ENCODE measurements around the gene TNFAIP8L1.
"Not testable (repeated sequence)": the region's sequence is repeated elsewhere in the genome, so short reads cannot be mapped to it uniquely, and the experiment has no call there.

TNFAIP8L1 gene

DNA sequence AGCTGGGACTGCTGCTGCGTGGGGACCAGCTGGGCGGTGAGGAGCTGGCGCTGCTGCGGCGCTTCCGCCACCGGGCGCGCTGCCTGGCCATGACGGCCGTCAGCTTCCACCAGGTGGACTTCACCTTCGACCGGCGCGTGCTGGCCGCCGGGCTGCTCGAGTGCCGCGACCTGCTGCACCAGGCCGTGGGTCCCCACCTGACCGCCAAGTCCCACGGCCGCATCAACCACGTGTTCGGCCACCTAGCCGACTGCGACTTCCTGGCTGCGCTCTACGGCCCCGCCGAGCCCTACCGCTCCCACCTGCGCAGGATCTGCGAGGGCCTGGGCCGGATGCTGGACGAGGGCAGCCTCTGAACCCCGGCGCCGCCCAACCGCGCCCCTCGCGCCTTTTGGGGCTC, 12.8 kb downstream of the TNFAIP8L1 start:
- no peak for DNase-seq

DNA sequence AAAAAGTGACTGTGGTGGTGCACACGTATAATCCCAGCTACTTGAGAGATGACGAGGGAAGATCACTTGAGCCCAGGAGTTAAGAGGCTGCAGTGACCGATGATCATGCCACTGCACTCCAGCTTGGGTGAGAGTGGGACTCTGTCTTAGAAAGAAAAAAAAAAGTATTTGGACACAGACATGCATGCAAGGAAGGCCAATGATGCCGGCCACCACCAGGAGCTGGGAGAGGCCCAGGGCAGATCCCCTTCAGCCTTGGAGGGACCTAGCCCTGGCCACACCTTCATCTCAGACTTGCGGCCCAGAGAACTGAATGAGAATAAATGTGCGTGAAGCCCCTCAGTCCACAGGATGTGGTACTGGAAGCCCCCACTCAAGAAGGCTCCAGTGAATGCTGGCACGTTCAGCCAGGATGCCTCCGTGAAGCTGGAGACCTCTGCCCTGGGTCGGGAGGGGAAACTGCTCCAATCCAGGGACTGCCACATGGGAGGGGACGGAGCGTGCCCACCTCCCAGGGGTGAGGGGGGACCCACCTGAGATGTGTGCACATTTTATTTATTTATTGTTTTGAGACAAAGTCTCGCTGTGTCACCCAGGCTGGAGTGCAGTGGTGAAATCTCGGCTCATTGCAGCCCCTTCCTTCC, 14.6 kb downstream of the TNFAIP8L1 start:
- no peak for DNase-seq

GRCh38 chr19:4654437-4655361, 15.4 kb downstream of the TNFAIP8L1 start:
- DNase-seq = no peak

DNA sequence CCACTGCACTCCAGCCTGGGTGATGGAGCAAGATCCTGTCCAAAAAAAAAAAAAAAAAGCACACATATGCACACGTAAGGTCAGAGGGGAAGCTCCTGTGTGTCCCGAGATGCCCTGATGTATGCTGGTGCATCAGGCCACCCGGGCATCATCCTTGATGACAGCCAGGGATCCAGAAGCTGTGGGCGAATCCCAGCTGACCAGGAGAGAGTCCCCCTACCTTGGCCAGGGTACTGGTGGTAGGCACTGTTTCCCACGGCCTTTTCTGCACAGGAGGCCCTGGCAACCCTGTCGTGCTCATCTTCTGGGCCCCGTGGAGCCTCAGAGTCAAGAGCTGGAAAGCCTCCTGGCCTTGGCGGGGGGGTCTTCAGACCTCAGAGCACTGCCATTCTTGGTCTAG, 16.8 kb downstream of the TNFAIP8L1 start:
- DNase-seq = no peak

GRCh38 chr19:4657262-4657661, 17.9 kb downstream of the TNFAIP8L1 start:
- DNase-seq = no peak

DNA sequence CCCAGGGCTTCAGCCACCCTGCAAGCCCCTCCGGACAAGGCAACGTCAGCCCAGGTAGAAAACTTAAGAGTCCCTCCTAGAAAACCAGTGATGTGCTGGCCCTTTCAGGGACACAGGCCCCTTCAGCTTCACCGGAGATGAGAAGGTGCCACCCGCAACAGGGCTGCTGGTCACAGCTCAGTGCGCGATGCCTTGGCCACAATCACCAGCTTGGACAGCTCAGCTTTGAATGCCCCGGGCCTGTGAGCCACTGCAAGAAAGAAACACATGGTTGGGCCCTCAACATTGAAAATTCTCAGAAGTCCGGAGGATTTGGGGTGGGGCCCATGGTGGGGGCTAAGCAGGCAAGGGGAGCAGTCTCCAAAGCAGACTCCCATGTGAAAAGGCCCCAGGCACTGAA, 18.5 kb downstream of the TNFAIP8L1 start:
- no peak for DNase-seq

- DNase-seq = peak; percentile 36 to 38
Observed at GRCh38 chr19:4660181-4660791, 21.0 kb downstream of the TNFAIP8L1 start.

- DNase-seq = no peak
Observed at GRCh38 chr19:4660993-4661392, 21.7 kb downstream of the TNFAIP8L1 start.

- DNase-seq = no peak
Observed at GRCh38 chr19:4662020-4662695, 22.8 kb downstream of the TNFAIP8L1 start.

DNA sequence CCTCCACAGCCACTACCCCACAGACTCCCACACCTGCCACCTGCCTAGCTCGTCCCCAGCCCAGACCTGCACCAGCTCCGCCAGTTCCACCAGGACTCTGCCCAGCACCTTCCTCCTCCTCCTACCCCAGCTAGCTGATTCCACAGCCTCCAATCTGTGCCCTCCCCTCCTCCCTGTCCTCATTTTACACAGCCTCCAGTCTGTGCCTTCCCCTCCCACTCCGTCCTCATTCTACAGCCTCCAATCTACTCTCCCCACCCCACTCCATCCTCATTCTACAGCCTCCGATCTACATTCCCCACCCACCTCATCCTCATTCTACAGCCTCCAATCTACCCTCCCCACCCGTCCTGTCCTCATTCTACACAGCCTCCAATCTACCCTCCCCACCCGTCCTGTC, 23.5 kb downstream of the TNFAIP8L1 start:
- no peak for DNase-seq

DNA sequence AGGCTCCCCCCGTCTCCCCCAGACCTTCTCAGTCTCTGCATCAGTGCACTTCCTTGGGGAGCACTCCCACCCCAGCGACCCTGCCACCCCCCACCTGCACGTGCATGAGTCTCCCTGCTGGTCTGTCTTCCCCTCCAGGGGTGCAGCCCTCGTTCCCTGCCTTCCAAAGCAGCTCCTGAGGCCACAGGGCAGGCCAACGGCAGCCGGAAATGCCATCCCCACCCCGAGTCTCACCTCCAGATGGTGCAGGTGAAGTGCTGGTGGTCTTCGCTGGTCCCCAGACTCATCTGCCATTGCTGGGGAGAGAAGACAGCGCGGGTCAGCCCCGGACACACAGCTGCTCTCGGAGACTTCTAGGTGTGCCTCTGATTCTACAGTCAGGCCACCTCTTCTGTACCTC, 25.3 kb downstream of the TNFAIP8L1 start:
- no peak for DNase-seq

GRCh38 chr19:4669723-4670480, 30.6 kb downstream of the TNFAIP8L1 start, which contains the start of gene MYDGF:
MYDGF (minus strand) TSS chr19:4670342; CDS start chr19:4670334, 8 bp downstream.
- peak; percentile 62 to 72 for DNase-seq

- no peak for DNase-seq
Observed at GRCh38 chr19:4671185-4671851, 32.0 kb downstream of the TNFAIP8L1 start.

DNA sequence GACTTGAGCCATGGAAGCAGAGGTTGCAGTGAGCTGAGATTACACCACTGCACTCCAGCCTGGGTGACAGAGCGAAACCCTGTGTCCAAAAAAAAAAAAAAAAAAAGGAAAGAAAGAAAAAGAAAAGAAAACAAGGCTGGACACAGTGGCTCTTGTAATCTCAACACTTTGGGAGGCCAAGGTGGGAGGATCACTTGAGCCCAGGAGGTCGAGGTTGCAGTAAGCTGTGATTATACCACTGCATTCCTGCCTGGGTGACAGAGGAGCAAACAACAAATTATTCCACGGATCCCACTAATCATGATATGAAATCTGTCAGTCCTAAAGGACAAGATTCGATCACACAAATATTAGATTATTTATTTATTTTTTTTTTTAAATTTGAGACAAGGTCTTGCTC, 33.9 kb downstream of the TNFAIP8L1 start:
- no peak for DNase-seq

- DNase-seq = no peak
Observed at GRCh38 chr19:4673726-4674125, 34.4 kb downstream of the TNFAIP8L1 start.

DNA sequence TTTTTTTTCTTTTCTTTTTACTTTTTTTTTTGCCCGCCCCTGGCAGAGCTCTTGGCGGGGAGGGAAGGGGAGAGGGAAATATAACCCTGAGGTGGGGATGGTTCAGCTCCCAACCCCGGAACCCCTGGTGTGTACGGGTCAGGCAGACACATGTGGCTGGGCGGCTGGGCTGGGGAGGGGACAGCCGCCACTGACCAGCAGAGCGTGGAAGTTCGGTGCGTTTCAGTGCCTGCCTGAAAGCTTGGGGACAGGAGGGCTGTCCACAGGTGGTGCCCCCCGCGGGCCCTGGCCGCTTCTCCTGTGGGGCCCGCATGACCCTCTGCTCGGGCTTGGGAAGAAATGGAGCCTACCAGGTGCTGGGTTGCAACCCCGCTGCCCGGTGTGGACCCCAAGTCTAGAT, 36.0 kb downstream of the TNFAIP8L1 start:
- DNase-seq = no peak

DNA sequence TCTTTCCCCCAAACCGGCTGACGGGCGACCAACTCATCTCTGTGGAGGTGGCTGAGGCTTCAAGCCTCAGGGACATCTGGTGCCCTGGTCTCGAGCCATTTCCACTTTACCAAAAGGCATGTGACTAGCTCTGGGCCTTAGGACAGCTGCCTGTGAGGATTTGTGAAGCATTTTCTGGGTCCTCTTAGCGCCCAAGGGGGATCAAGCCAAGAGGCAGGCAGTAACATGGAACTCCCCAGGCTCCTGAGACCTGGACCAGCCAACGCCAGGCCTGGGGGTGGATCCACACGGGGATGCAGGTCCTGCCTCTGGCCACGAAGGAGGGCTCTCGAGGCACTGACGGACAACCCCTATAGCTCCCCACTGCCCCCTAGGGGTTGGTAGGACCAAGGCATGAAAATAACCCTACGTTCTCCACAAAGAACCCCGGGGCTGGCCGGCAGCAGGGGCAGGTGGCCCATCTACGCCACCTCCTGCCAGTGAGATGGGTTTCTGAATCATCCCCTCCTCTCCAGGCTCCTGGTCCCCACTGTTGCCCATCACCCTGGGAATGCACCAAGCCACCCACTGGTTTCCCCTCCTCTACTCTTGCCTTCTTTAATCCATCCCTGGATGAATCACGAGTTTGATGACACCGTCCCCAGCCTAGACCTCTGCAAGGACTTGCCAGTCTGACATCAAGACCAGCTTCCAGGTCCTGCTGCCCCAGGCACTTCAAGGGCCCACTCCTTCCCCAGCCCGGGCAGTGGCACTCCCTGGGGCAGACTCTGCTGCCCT, 37.8 kb downstream of the TNFAIP8L1 start:
- no peak for DNase-seq

DNA sequence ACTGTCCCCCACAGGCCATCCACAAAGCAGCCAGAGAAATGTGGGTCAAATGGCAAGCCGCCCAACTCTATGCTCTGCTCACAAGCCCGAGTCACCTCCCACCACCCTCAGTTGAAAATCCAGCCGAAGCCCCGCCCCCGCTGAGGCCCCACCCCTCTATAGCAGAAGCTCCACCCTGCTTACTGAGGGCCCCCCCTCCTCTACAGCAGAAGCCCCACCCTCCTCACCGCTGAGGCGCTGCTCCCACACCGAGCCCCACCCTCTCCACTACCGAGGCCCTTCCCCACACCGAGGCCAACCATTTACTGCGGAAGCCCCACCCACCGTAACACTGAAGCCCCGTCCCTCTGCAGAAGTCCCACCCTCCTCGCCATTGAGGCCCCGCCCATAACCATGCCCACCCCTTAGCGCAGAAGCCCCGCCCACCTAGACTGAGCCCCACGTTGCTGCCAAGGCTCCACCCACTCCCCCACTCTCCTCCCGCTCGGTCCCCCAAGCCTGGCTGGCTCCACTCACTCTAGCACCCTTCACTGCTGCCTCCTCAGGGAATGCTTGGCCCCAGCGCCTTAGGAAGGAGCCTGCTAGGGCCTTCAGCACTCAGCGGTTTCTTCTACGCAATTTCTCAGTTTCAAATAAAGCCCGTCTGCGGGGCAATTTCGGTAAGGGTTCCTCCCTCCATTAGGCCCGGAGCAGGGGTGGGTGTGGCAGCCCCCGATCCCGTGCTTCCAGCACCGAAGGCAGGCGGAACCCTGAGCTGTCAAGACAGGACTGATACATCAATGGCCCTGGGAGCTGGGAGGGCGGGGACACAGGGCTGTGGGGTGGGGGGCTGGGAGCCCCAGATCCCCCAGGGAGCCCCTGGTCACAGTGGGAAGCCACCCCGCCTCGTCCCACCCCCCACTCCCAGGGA, 39.8 kb downstream of the TNFAIP8L1 start:
- no peak for DNase-seq

DNA sequence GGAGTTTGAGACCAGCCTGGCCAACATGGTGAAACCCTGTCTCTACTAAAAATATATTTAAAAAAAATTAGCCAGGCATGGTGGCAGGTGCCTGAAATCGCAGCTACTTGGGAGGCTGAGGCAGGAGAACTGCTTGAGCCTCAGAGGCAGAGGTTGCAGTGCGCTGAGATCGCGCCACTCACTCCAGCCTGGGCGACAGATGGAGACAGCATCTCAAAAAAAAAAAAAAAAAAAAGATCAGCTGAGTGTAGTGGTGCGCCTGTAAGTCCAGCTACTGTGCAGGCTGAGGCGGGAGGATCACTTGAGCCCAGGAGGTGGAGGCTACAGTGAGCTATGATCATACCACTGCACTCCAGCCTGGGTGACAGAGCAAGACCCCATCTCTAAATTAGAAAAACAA, 40.7 kb downstream of the TNFAIP8L1 start:
- DNase-seq = not testable (repeated sequence)
